ENCODE data around the gene IL15RA. TPM values are rescaled to one million over a fixed set of nuclear protein-coding genes. Genes with fewer than 3 reads are reported as not detected.

The IL15RA gene
- total RNA-seq, 1 experiment from 2014 or later: 28.6 TPM

- Mint-ChIP-seq H3K4me3 (ENCODE audit: low read depth, unreplicated experiment) (no peak overlapping the region), H3K4me1 (ENCODE audit: low read depth, unreplicated experiment) (peaks cover 33% of the 10 kb centered on the region), H3K27ac (ENCODE audit: unreplicated experiment) (no peak overlapping the region), H3K9me3 (ENCODE audit: low read depth, unreplicated experiment) (no peaks in the 10 kb centered on the region), H3K36me3 (ENCODE audit: insufficient read depth, unreplicated experiment) (peaks cover 23% of the 10 kb centered on the region), H3K27me3 (ENCODE audit: unreplicated experiment) (no peaks in the 10 kb centered on the region)
- no peak for TF ChIP-seq CTCF (IDR thresholded peaks at IDR 0.05; ENCODE audit: unreplicated experiment)
- CTCF ChIA-PET: interaction anchor here (1.2 kb wide), 1 partner anchor 55 kb away, joined by 4 read pairs; the partner anchor contains the start of genes ANKRD16 and FBH1
- intact Hi-C loops (cut with micrococcal nuclease; ENCODE audit: unreplicated experiment): no loop called here
- no TSS peak for BruUV-seq (replicated peaks)
- no peak for DNase-seq
Measured at GRCh38 chr10:5945190-5945509, 32.2 kb downstream of the IL15RA start.

- CTCF ChIA-PET: interaction anchor here (0.7 to 1.2 kb wide), 3 partner anchors 27 to 106 kb away, joined by 3 to 4 read pairs (median 4); partner anchors contain the start of genes ANKRD16 and FBH1
- Mint-ChIP-seq H3K9me3 (ENCODE audit: low read depth, unreplicated experiment) (no peaks in the 10 kb centered on the region), H3K4me3 (ENCODE audit: low read depth, unreplicated experiment) (no peak overlapping the region), H3K4me1 (ENCODE audit: low read depth, unreplicated experiment) (peaks cover 28% of the 10 kb centered on the region), H3K27ac (ENCODE audit: unreplicated experiment) (peak overlapping the region; percentile 73), H3K27me3 (ENCODE audit: unreplicated experiment) (no peaks in the 10 kb centered on the region), H3K36me3 (ENCODE audit: insufficient read depth, unreplicated experiment) (peaks cover 19% of the 10 kb centered on the region)
- no peak for TF ChIP-seq CTCF (IDR thresholded peaks at IDR 0.05; ENCODE audit: unreplicated experiment)
- intact Hi-C loops (cut with micrococcal nuclease; ENCODE audit: unreplicated experiment): no loop called here
- BruUV-seq (replicated peaks): TSS peak; percentile 43
- peak; percentile 69 for DNase-seq
Measured at GRCh38 chr10:5944389-5945189, 32.8 kb downstream of the IL15RA start.

GRCh38 chr10:5943536-5943935, 33.8 kb downstream of the IL15RA start:
- Mint-ChIP-seq H3K27me3 (ENCODE audit: unreplicated experiment) (no peaks in the 10 kb centered on the region), H3K4me3 (ENCODE audit: low read depth, unreplicated experiment) (peak overlapping the region; percentile 51), H3K9me3 (ENCODE audit: low read depth, unreplicated experiment) (no peaks in the 10 kb centered on the region), H3K4me1 (ENCODE audit: low read depth, unreplicated experiment) (peaks cover 20% of the 10 kb centered on the region), H3K27ac (ENCODE audit: unreplicated experiment) (peak overlapping the region; percentile 73), H3K36me3 (ENCODE audit: insufficient read depth, unreplicated experiment) (peaks cover 11% of the 10 kb centered on the region)
- intact Hi-C loops (cut with micrococcal nuclease; ENCODE audit: unreplicated experiment): no loop called here
- TF ChIP-seq CTCF (IDR thresholded peaks at IDR 0.05; ENCODE audit: unreplicated experiment): no peak
- peak; percentile 10 for DNase-seq
- BruUV-seq (replicated peaks): no TSS peak
- CTCF ChIA-PET: no interaction called here

- CTCF ChIA-PET: interaction anchor here (1.0 kb wide), 1 partner anchor 109 kb away, joined by 3 read pairs; no protein-coding TSS in a partner anchor
- Mint-ChIP-seq H3K4me1 (ENCODE audit: low read depth, unreplicated experiment) (peaks cover 20% of the 10 kb centered on the region), H3K36me3 (ENCODE audit: insufficient read depth, unreplicated experiment) (peaks cover 15% of the 10 kb centered on the region), H3K9me3 (ENCODE audit: low read depth, unreplicated experiment) (no peaks in the 10 kb centered on the region), H3K4me3 (ENCODE audit: low read depth, unreplicated experiment) (no peak overlapping the region), H3K27ac (ENCODE audit: unreplicated experiment) (no peak overlapping the region), H3K27me3 (ENCODE audit: unreplicated experiment) (no peaks in the 10 kb centered on the region)
- no TSS peak for BruUV-seq (replicated peaks)
- DNase-seq: no peak
- intact Hi-C loops (cut with micrococcal nuclease; ENCODE audit: unreplicated experiment): no loop called here
- no peak for TF ChIP-seq CTCF (IDR thresholded peaks at IDR 0.05; ENCODE audit: unreplicated experiment)
Measured at GRCh38 chr10:5942474-5942873, 34.9 kb downstream of the IL15RA start.

Data from Calu3 (cell line).